Thyroid gland (tissue), 4 donors: ENCODE data around the gene COL8A1.

Experiments used
- CTCF ChIP-seq, 6 experiments: fragments of 200-600 bp in 3 of 6; fragments of 450-650 bp in 3 of 6; sonication (generic) in 3 of 6; IDR thresholded peaks; one replicate each; pipeline ENCODE4 v1.5.1; 2016 to 2019; ENCODE audit warnings: antibody characterized with exemption in 6 of 6, mild to moderate bottlenecking in 2 of 6, inconsistent platforms in 1 of 6, moderate library complexity in 1 of 6
- POLR2A ChIP-seq, 2 donors: fragments of 450-650 bp; IDR thresholded peaks; one replicate each; pipeline ENCODE4 v1.6.1; 2017; ENCODE audit warnings: antibody characterized with exemption in 2 of 2, mild to moderate bottlenecking in 2 of 2, moderate library complexity in 1 of 2

GRCh38 chr3:99681976-99682375, 43.6 kb downstream of the COL8A1 start:
- no peak for TF ChIP-seq CTCF (IDR thresholded peaks at IDR 0.05)
- no peak for TF ChIP-seq POLR2A (IDR thresholded peaks at IDR 0.05)
